Neuronal stem cell (in vitro differentiated cells): ENCODE data around the gene TOX2.
A peak's percentile ranks its signal among the peaks of the same experiment; 100 is the strongest.

ENCODE experiments used
- DNase-seq: peaks from one replicate; pipeline ENCODE4 v3.0.0-alpha.2; 2013; ENCODE audit warnings: low spot score
- H2AFZ ChIP-seq: one replicate; pipeline ENCODE4 v1.6.1; 2013; ENCODE audit warnings: mild to moderate bottlenecking, low read length, inconsistent platforms
- H2AK5ac ChIP-seq: 2 replicates; pipeline ENCODE4 v1.6.1; 2013; ENCODE audit warnings: low read depth, mild to moderate bottlenecking, inconsistent platforms, low read length, moderate library complexity, mixed read lengths
- H2BK120ac ChIP-seq: 2 replicates; pipeline ENCODE4 v1.6.1; 2013; ENCODE audit warnings: low read depth, mild to moderate bottlenecking, inconsistent platforms, low read length, moderate library complexity, mixed read lengths
- H2BK12ac ChIP-seq: one replicate; pipeline ENCODE4 v1.6.1; 2013; ENCODE audit warnings: low read length, inconsistent platforms
- H2BK15ac ChIP-seq: 2 replicates; pipeline ENCODE4 v1.6.1; 2013; ENCODE audit warnings: mild to moderate bottlenecking, low read length, inconsistent platforms, mixed read lengths
- H2BK5ac ChIP-seq: one replicate; pipeline ENCODE4 v1.6.1; 2013; ENCODE audit warnings: inconsistent platforms, mild to moderate bottlenecking, low read length, moderate library complexity
- H3K14ac ChIP-seq: one replicate; pipeline ENCODE4 v1.6.1; 2013; ENCODE audit warnings: low read length, inconsistent platforms
- H3K18ac ChIP-seq: 2 replicates; pipeline ENCODE4 v1.6.1; 2013; ENCODE audit warnings: low read length, inconsistent platforms
- H3K23ac ChIP-seq: 2 replicates; pipeline ENCODE4 v1.6.1; 2013; ENCODE audit warnings: low read depth, mild to moderate bottlenecking, mixed read lengths, low read length, inconsistent platforms; ENCODE audit not compliant: poor library complexity
- H3K27ac ChIP-seq: replicated peaks from 3 replicates; pipeline ENCODE4 v1.5.1; 2013; ENCODE audit warnings: low read length, inconsistent platforms
- H3K27me3 ChIP-seq, 3 experiments: 2 replicates each; pipeline ENCODE4 v1.6.1; 2013; ENCODE audit warnings: low read length in 3 of 3, mild to moderate bottlenecking in 2 of 3, inconsistent platforms in 1 of 3, low read depth in 1 of 3, mixed read lengths in 1 of 3, moderate library complexity in 1 of 3; ENCODE audit not compliant: control insufficient read depth in 3 of 3, insufficient read depth in 3 of 3
- H3K36me3 ChIP-seq, 2 donors: replicated peaks in 1 of 2; 2 replicates each; pipeline ENCODE4 v1.6.1; 2013; ENCODE audit warnings: low read length in 2 of 2; ENCODE audit not compliant: control insufficient read depth in 2 of 2, insufficient read depth in 2 of 2
- H3K4ac ChIP-seq: 2 replicates; pipeline ENCODE4 v1.6.1; 2013; ENCODE audit warnings: inconsistent platforms, mild to moderate bottlenecking, low read length, moderate library complexity
- H3K4me1 ChIP-seq, 2 donors: 1 replicate in 1 of 2; 2 replicates in 1 of 2; pipeline ENCODE4 v1.6.1; 2013; ENCODE audit warnings: low read length in 2 of 2, low read depth in 1 of 2; ENCODE audit not compliant: control insufficient read depth in 2 of 2, insufficient read depth in 1 of 2
- H3K4me2 ChIP-seq: one replicate; pipeline ENCODE4 v1.6.1; 2013; ENCODE audit warnings: mild to moderate bottlenecking, low read length, inconsistent platforms; ENCODE audit not compliant: insufficient read depth, poor library complexity, severe bottlenecking
- H3K4me3 ChIP-seq, 2 donors: 2 replicates each; pipeline ENCODE4 v1.5.1; 2013; ENCODE audit warnings: low read length in 2 of 2, mild to moderate bottlenecking in 2 of 2, inconsistent platforms in 1 of 2, moderate library complexity in 1 of 2
- H3K79me1 ChIP-seq: one replicate; pipeline ENCODE4 v1.6.1; 2013; ENCODE audit warnings: low read depth, mild to moderate bottlenecking, inconsistent platforms, low read length, moderate library complexity
- H3K9ac ChIP-seq: one replicate; pipeline ENCODE4 v1.6.1; 2013; ENCODE audit warnings: mild to moderate bottlenecking, low read depth, low read length, inconsistent platforms; ENCODE audit not compliant: poor library complexity
- H3K9me3 ChIP-seq, 2 donors: replicated peaks in 1 of 2; 2 replicates each; pipeline versions ENCODE3 to v1.6.1; 2013; ENCODE audit warnings: low read length in 2 of 2, mild to moderate bottlenecking in 2 of 2, inconsistent platforms in 1 of 2, low read depth in 1 of 2, mixed read lengths in 1 of 2, moderate library complexity in 1 of 2; ENCODE audit not compliant: control insufficient read depth in 2 of 2, insufficient read depth in 1 of 2
- H4K8ac ChIP-seq: one replicate; pipeline ENCODE4 v1.6.1; 2013; ENCODE audit warnings: low read depth, mild to moderate bottlenecking, inconsistent platforms, low read length, moderate library complexity
- H4K91ac ChIP-seq: one replicate; pipeline ENCODE4 v1.6.1; 2013; ENCODE audit warnings: low read length, low read depth, mild to moderate bottlenecking, inconsistent platforms; ENCODE audit not compliant: poor library complexity
- WGBS, 2 donors: extraction: QIAGEN DNeasy Blood & Tissue Kit; methylation state at CpG; one replicate each; pipeline ENCODE4 v1.1.7; 2013; ENCODE audit warnings: missing lambda C conversion rate in 2 of 2, mixed read lengths in 1 of 2; ENCODE audit not compliant: insufficient read length in 2 of 2, insufficient replicate concordance in 1 of 2; ENCODE audit errors: extremely low coverage in 2 of 2; 5-methylcytosine and 5-hydroxymethylcytosine counted together

TOX2 gene

DNA sequence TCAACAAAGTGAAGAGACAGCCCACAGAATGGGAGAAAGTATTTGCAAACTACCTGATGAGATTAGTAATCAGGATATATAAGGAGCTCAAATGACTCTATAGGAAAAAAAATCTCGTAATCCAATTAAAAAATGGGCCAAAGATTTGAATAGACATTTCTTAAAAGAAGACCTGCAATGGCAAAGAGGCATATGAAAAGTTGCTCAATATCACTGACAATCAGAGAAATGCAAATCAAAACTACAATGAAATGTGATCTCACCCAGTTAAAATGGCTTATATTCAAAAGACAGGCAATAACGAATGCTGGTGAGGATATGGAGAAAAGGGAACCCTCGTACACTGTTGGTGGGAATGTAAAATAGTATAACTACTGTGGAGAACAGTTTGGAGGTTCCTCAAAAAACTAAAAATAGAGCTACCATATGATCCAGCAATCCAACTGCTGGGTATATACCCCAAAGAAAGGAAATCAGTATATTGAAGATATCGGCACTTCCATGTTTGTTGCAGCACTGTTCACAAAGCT, 65.0 kb downstream of the TOX2 start:
- Histone ChIP-seq H3K27me3 (no peaks in the 10 kb centered on the region), H3K4ac (no peak overlapping the region), H3K18ac (no peak overlapping the region), H3K4me2 (no peak overlapping the region), H3K27ac (no peak overlapping the region), H2AK5ac (no peak overlapping the region), H3K36me3 (no peaks in the 10 kb centered on the region), H4K8ac (no peak overlapping the region), H4K91ac (no peak overlapping the region), H2BK120ac (no peak overlapping the region), H2BK15ac (no peak overlapping the region), H3K23ac (no peak overlapping the region), H3K14ac (no peak overlapping the region), H2AFZ (no peak overlapping the region), H3K79me1 (no peaks in the 10 kb centered on the region), H3K4me3 (no peak overlapping the region), H3K4me1 (peaks cover 0 to 2% of the 10 kb centered on the region in 2 donors), H2BK5ac (no peak overlapping the region), H3K9me3 (no peaks in the 10 kb centered on the region), H3K9ac (no peak overlapping the region), H2BK12ac (no peak overlapping the region)
- WGBS, 2 donors, result no CpG with 5 or more reads among the region's 4 CpGs
- no peak for DNase-seq

DNA sequence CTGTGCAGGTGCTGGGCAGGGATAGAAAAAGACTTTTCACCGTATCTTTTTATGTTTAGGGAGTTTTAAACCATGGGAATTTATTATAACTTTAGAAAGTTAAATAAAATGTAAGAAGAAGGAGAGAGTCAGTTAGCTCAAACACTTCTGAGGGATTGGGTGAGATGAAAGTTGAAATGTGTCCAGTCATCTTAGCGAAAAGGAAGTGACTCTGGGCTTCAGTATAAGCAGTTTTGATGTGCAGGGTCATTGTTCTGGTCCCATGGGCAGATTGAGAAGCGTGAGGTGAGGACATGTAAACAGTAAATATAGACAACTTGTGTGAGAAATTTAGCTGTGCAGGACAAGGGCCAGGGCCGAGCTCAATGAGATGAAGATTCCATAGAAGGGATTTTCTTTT, 66.9 kb downstream of the TOX2 start:
- no peak overlapping the region for H3K4me2 ChIP-seq
- no peaks in the 10 kb centered on the region for H3K9me3 ChIP-seq
- H2AFZ ChIP-seq, result no peak overlapping the region
- no peak overlapping the region for H4K8ac ChIP-seq
- H3K14ac ChIP-seq, result no peak overlapping the region
- no peak overlapping the region for H4K91ac ChIP-seq
- no peak overlapping the region for H3K18ac ChIP-seq
- WGBS, 2 donors, result no CpG with 5 or more reads among the region's 4 CpGs
- H3K36me3 ChIP-seq, result no peaks in the 10 kb centered on the region
- no peaks in the 10 kb centered on the region for H3K27me3 ChIP-seq
- no peaks in the 10 kb centered on the region for H3K79me1 ChIP-seq
- H3K23ac ChIP-seq, result no peak overlapping the region
- H2BK12ac ChIP-seq, result no peak overlapping the region
- H2BK15ac ChIP-seq, result no peak overlapping the region
- no peak overlapping the region for H3K4me3 ChIP-seq
- DNase-seq, result no peak
- no peak overlapping the region for H3K27ac ChIP-seq
- peaks cover 0 to 5% of the 10 kb centered on the region in 2 donors for H3K4me1 ChIP-seq
- no peak overlapping the region for H2BK120ac ChIP-seq
- H2BK5ac ChIP-seq, result no peak overlapping the region
- H3K4ac ChIP-seq, result no peak overlapping the region
- no peak overlapping the region for H2AK5ac ChIP-seq
- no peak overlapping the region for H3K9ac ChIP-seq

DNA sequence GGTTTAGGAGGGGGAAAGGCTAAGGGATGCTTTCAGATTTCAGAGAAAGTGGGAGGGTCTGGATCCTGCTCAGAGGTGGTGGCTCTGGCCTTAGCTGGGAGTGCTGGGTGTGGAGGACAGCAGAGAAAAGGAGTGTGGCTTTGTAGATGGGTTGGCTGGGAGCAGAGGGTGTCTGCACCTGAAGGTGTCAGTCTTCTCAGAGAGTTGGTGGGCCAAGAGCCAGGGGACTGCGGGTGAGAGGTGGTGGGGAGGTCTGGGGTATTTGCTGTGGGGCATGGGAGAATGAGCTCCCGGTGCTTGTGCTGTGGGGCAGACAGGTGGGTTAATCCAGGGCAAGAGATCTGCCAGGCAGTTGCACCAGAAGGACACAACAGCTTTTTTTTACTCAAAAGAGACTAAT, 67.4 kb downstream of the TOX2 start:
- Histone ChIP-seq H3K9ac (no peak overlapping the region), H2AFZ (no peak overlapping the region), H3K4me2 (no peak overlapping the region), H2BK5ac (no peak overlapping the region), H3K36me3 (no peaks in the 10 kb centered on the region), H3K27me3 (no peaks in the 10 kb centered on the region), H4K91ac (no peak overlapping the region), H3K4ac (no peak overlapping the region), H3K27ac (no peak overlapping the region), H4K8ac (no peak overlapping the region), H2AK5ac (no peak overlapping the region), H3K79me1 (no peaks in the 10 kb centered on the region), H3K23ac (no peak overlapping the region), H3K14ac (no peak overlapping the region), H2BK12ac (no peak overlapping the region), H3K18ac (no peak overlapping the region), H3K9me3 (no peaks in the 10 kb centered on the region), H2BK15ac (no peak overlapping the region), H2BK120ac (no peak overlapping the region), H3K4me3 (no peak overlapping the region), H3K4me1 (peaks cover 0 to 5% of the 10 kb centered on the region in 2 donors)
- WGBS, 2 donors, result no CpG with 5 or more reads among the region's 2 CpGs
- DNase-seq, result no peak

DNA sequence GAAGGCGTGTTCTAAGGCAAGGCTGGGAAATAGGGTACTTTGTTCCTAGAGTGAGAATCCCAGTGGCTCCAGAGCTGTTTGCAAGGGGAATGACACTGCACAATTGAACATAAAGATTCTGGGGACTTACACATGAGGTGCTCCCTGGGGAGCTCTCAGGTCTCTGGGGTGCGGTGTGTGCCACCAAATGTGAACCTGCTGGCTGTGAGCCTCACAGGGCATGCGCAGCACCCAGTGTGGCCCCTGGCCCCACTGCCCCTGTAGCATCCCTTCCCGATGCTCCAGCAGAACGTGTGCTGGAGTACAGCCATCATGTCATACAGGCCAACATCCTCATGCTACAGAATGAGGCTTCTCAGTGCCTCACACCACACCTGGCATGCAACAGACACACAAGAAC, 68.2 kb downstream of the TOX2 start:
- no peak overlapping the region for H4K91ac ChIP-seq
- H2AK5ac ChIP-seq, result no peak overlapping the region
- no peaks in the 10 kb centered on the region for H3K9me3 ChIP-seq
- peaks cover 0 to 3% of the 10 kb centered on the region in 2 donors for H3K4me1 ChIP-seq
- no peak overlapping the region for H2AFZ ChIP-seq
- H3K23ac ChIP-seq, result peak overlapping the region; percentile 69
- no peak overlapping the region for H3K9ac ChIP-seq
- peak overlapping the region; percentile 32 for H3K14ac ChIP-seq
- no peak overlapping the region for H4K8ac ChIP-seq
- H3K18ac ChIP-seq, result peak overlapping the region; percentile 84
- no peaks in the 10 kb centered on the region for H3K79me1 ChIP-seq
- no peak for DNase-seq
- H3K4me2 ChIP-seq, result no peak overlapping the region
- no CpG with 5 or more reads among the region's 5 CpGs for WGBS, 2 donors
- H2BK12ac ChIP-seq, result no peak overlapping the region
- H3K36me3 ChIP-seq, result no peaks in the 10 kb centered on the region
- no peak overlapping the region for H2BK15ac ChIP-seq
- no peak overlapping the region for H2BK120ac ChIP-seq
- H3K4ac ChIP-seq, result no peak overlapping the region
- H3K27me3 ChIP-seq, result no peaks in the 10 kb centered on the region
- no peak overlapping the region for H3K4me3 ChIP-seq
- no peak overlapping the region for H2BK5ac ChIP-seq
- no peak overlapping the region for H3K27ac ChIP-seq
